NCI-H510A (cell line): ENCODE measurements around the gene EXT2.
A peak's percentile ranks its signal among the peaks of the same experiment; 100 is the strongest.

Experiments used
- DNase-seq: peaks from one replicate; lab custom pipeline; 2025; lab: John Stamatoyannopoulos, UW

The EXT2 gene

GRCh38 chr11:44085330-44085729, 10.1 kb upstream of the EXT2 start:
- DNase-seq = no peak

- DNase-seq = no peak
Measured at GRCh38 chr11:44088377-44088776, 7.1 kb upstream of the EXT2 start.

- no peak for DNase-seq
Measured at GRCh38 chr11:44088871-44089270, 6.6 kb upstream of the EXT2 start.

GRCh38 chr11:44090539-44090938, 4.9 kb upstream of the EXT2 start:
- DNase-seq = no peak

- peak; percentile 53 for DNase-seq
Measured at GRCh38 chr11:44094260-44094868, 1.1 kb upstream of the EXT2 start.

GRCh38 chr11:44096360-44097185, 1.1 kb downstream of the EXT2 start:
- no peak for DNase-seq

DNA sequence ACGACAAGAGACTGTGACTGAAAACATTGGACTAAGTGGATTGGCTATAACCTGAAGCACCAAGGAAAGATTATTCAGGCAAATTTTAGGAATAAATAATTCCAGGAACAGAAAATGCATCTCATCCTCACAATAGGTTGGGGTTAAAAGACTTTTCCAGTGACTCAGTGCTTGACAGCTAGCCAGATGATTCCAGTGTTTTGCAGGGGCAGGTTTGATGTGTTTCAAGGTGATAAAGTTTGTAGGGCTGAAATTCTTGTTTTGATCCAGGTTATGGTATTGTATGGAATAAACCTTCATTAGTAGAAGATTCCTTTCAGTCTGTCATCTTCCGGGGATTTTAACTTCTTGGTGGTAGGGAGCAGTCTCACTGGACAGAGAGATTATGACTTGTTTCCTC, 2.3 kb downstream of the EXT2 start:
- no peak for DNase-seq

GRCh38 chr11:44101098-44101497, 5.6 kb downstream of the EXT2 start:
- no peak for DNase-seq

DNA sequence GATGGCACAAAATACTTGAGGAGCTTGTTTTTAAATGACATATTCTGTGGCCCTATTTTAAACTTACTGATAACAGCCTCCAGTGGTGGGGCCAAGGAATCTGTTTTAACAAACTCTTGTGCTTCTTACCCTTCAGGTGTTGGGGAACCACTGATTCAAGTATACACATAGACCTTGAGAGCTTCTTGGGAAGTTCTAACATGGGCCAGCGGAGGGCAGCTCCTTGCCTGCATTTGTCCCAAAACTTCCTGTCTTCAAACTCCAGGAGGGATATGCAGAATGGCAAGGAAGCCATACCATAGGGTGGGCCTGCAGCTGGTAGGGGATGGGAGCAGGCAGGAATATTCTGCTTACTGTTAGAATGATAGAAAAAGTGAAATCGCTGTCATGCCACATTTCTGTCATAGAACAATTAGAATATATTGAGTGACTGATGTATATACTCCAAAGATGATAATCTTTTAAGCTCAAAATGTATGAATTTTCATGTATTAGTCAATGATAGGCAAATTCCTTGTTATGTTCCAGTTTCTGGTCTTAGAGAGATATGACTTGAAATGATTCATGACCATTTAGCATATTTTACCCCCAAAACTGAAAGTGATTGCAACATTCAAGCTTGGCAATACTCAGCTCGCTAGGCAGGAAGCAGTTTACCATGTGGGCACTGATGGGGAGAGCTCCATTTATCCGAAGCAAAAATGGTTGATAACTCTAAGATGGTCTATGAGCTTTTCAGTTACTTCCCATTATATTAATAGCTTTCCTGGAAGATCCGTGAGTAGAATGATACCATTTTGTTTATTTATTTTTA, 9.2 kb downstream of the EXT2 start:
- no peak for DNase-seq

GRCh38 chr11:44108260-44108659, 12.8 kb downstream of the EXT2 start:
- no peak for DNase-seq

DNA sequence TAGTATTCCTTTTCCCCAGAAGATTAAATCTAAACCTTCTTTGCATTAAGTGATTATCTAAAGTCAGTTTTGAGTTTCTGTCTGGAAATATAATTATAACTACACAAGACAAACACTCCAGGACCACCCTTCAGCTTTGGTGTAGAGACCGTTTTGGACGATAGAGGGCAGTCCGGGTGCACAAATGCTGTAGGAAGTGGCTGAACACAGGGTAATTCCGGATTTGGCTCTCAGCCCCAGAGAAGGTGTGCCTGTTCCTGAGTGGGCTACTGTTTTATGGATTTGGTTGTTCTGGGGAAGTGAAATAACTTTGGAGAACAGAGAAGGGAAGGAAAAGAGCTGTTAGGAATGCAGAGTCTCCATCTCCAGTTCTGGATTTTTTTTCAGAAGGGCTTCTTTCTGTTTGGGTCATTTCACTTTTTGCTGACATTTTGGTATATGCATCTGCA, 14.8 kb downstream of the EXT2 start:
- no peak for DNase-seq

DNA sequence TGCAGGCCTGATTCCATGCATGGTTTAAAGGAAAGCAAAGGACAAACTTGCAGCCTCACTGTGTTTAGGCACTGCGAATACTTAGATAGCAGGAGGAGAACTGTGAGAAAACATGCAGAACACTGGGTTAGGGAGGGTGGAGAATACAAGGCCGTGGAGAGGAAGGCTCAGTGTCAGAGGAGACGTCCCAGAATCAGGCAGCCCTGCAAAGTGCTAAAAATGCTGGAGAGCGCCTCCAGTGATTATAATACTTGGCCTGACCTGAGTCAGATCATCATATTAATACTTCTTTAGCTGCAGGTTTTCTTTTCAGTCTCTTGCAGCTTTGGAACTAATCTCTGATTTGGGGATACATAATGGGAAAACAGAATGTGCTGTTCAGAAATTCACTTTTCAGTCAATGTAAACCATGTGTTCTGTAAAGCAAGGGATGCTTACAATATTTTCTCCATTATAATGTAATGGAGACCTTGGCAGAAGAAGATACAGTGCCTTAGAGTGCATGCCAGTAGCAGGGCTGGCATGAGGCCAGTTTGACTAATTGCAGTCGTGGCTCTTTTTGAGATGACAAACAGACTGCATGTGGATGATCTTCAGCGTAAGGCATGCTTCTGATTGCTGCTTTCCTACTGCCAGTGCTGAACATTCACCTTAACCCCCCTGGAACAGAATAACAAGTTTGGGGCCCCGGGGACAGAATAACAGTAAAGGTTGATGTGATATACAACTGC, 16.8 kb downstream of the EXT2 start:
- no peak for DNase-seq

GRCh38 chr11:44113018-44113417, 17.5 kb downstream of the EXT2 start:
- no peak for DNase-seq

- no peak for DNase-seq
Measured at GRCh38 chr11:44113572-44113971, 18.1 kb downstream of the EXT2 start.

- no peak for DNase-seq
Measured at GRCh38 chr11:44116234-44116830, 20.9 kb downstream of the EXT2 start.

DNA sequence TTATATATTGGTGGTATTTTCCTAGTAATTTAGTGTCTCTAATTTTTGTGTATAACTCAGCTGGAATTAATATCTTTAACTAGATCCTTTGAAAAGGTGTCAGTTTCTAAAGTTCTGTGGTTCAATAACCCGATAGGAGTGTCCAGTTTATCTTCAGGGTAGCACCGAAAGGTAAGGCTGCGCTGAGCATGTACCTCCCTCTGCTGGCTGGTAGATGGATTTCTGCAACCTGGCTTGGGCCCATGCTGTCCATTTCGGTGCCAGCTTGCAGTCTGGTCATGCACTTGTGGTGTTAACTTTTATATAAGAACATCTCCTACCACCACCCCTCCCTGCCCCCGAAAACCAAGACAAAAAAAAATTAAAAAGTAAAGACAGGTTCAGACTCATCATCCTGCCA, 24.7 kb downstream of the EXT2 start:
- no peak for DNase-seq

DNA sequence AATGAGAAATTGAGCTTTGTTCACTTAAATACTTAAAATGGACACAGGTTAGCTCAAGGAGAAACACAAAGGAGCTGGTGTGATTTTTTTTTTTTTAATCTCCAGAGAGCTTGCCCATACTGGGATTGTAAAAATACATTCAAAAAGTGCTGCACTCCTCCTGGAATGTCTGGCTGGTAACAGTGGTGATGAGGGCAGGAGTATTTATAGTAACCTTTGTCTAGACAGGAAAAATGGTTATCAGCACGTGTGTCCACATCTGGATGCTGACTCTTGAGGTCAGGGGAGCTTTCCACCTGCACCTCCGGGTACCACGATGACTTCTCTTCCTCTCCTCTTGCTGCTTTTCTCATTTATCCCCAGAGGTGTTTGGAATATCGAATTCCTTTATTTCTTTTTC, 30.1 kb downstream of the EXT2 start:
- DNase-seq = no peak

DNA sequence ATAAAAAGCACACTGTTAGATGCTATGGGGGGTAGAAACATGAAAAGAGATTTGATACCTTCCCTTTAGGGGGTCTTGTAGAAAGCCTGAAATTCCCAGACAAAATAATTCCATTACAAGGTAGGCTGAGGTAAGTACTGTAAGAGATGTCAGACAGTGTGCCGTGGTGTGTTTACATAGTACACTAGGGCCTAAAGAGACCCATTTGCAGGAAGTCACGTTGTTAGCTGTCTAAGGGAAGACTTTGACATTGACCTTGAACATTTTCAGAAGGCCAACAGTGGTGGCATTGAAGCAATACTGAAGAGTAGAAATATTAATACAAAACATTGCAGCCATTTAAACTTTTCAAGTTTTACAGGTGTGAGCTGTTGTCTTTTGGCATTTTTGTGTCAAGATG, 30.8 kb downstream of the EXT2 start:
- DNase-seq = no peak

DNA sequence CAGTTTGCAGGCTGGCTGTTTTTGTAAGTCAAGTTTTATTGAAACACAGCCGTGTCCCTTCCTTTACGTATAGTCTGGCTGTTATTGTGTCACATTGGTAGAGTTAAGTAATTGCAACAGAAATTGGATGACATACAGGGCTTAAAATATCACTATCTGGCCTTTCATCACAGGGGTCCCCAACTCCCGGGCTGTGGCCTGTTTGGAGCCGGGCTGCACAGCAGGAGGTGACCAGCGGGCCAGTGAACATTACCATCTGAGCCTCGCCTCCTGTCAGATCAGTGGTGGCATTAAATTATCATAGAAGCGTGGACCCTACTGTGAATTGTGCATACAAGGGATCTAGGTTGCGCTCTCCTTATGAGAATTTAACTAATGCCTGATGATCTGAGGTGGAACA, 31.7 kb downstream of the EXT2 start:
- DNase-seq = no peak

DNA sequence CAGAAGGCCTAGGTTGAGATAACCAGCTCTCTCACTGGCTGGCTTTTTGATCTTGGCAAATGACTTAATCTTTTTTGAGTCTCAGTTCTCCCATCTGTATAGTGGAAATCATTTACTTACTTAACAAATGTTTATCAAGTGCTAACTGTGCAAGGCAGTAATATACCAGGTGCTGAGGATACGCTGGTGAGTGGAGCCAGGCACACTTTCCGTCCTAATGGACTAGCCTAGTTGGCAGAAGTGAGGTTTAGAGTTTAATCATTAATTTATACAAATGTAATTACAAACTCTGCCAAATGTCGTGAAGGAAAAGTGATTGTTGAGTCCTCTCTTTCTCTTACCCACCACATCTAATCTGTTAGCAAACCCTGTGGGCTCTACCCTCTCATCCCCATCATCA, 33.3 kb downstream of the EXT2 start:
- DNase-seq = no peak

- DNase-seq = no peak
Measured at GRCh38 chr11:44130751-44131150, 35.3 kb downstream of the EXT2 start.
